ENCODE data around the gene DOCK3.

DOCK3 gene

DNA sequence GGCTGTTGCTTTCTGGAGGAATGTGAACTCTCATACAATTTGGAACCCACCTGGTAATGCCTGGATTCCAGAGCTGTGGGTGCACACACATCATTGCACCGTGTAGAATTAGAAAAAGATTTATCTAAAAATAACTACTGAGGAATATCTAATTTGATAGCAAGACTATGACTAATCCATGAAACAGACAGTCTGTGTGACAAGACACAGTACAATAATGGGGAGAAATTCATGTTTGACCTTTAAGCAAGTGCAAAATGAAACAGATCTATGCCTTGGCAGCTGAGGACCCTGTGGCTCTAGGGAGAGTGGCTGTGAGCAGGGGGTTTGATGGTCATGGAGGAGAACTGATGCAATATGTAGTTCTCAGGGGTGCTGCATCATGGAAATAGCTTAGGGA lies 7.9 kb upstream of the DOCK3 start:
- H3K36me3 ChIP-seq (ENCODE audit: control insufficient read depth, low read length): no peaks in the 10 kb centered on the region
- no peaks in the 10 kb centered on the region for H3K79me2 ChIP-seq (ENCODE audit: control insufficient read depth, low read length)
- TF ChIP-seq EZH2phosphoT487 (IDR thresholded peaks at IDR 0.05; ENCODE audit: borderline replicate concordance, low read length): no peak
- TF ChIP-seq, protein P1, sequence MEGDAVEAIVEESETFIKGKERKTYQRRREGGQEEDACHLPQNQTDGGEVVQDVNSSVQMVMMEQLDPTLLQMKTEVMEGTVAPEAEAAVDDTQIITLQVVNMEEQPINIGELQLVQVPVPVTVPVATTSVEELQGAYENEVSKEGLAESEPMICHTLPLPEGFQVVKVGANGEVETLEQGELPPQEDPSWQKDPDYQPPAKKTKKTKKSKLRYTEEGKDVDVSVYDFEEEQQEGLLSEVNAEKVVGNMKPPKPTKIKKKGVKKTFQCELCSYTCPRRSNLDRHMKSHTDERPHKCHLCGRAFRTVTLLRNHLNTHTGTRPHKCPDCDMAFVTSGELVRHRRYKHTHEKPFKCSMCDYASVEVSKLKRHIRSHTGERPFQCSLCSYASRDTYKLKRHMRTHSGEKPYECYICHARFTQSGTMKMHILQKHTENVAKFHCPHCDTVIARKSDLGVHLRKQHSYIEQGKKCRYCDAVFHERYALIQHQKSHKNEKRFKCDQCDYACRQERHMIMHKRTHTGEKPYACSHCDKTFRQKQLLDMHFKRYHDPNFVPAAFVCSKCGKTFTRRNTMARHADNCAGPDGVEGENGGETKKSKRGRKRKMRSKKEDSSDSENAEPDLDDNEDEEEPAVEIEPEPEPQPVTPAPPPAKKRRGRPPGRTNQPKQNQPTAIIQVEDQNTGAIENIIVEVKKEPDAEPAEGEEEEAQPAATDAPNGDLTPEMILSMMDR (IDR thresholded peaks at IDR 0.05; ENCODE audit: low read depth, low read length, poor library complexity, severe bottlenecking): no peak
- no peaks in the 10 kb centered on the region for H3K9me3 ChIP-seq (ENCODE audit: control insufficient read depth, insufficient read depth, low read length)
- no peak overlapping the region for H3K27ac ChIP-seq (ENCODE audit: low read depth, low read length)
- no peak overlapping the region for H3K4me3 ChIP-seq (ENCODE audit: low read length)
- H4K20me1 ChIP-seq (ENCODE audit: control insufficient read depth, insufficient read depth, low read depth, low read length): no peaks in the 10 kb centered on the region
- no peaks in the 10 kb centered on the region for H3K9me2 ChIP-seq (replicated peaks; ENCODE audit: control insufficient read depth, low read length)
- H3K4me2 ChIP-seq (ENCODE audit: low read length): no peak overlapping the region
- peaks cover 4% of the 10 kb centered on the region for H3K27me3 ChIP-seq (ENCODE audit: control insufficient read depth, low read length)
- no peaks in the 10 kb centered on the region for H3F3A ChIP-seq (ENCODE audit: control insufficient read depth, insufficient read depth)
- H3K4me1 ChIP-seq (ENCODE audit: control insufficient read depth, low read length): no peaks in the 10 kb centered on the region

DNA sequence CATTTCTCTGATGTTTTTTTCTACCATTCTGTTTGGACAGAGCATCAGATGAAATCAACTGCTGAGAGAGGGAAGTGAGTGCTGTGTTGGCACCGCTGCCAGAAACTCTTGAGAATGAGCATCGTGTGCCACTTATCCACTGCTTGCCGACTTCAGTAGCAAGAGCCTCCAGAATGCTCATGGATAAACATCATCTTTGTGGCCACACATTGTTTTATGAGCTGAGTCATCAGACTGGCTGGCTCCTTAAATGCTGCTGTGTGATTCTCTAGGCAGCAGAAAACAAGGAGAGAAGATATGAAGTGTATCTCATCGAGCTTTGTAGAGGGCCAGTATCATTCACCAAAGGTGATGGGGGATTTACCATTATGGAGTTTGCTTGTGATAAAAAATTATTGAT lies 3.4 kb upstream of the DOCK3 start:
- TF ChIP-seq EZH2phosphoT487 (IDR thresholded peaks at IDR 0.05; ENCODE audit: borderline replicate concordance, low read length): no peak
- TF ChIP-seq, protein P1 (IDR thresholded peaks at IDR 0.05; ENCODE audit: low read depth, low read length, poor library complexity, severe bottlenecking): no peak
- Histone ChIP-seq H3K9me2 (replicated peaks; ENCODE audit: control insufficient read depth, low read length) (no peaks in the 10 kb centered on the region), H3K36me3 (ENCODE audit: control insufficient read depth, low read length) (no peaks in the 10 kb centered on the region), H4K20me1 (ENCODE audit: control insufficient read depth, insufficient read depth, low read depth, low read length) (no peaks in the 10 kb centered on the region), H3K9me3 (ENCODE audit: control insufficient read depth, insufficient read depth, low read length) (no peaks in the 10 kb centered on the region), H3K27ac (ENCODE audit: low read depth, low read length) (no peak overlapping the region), H3K4me2 (ENCODE audit: low read length) (no peak overlapping the region), H3K4me1 (ENCODE audit: control insufficient read depth, low read length) (no peaks in the 10 kb centered on the region), H3K4me3 (ENCODE audit: low read length) (no peak overlapping the region), H3K79me2 (ENCODE audit: control insufficient read depth, low read length) (no peaks in the 10 kb centered on the region), H3K27me3 (ENCODE audit: control insufficient read depth, low read length) (peaks cover 42% of the 10 kb centered on the region), H3F3A (ENCODE audit: control insufficient read depth, insufficient read depth) (no peaks in the 10 kb centered on the region)

DNA sequence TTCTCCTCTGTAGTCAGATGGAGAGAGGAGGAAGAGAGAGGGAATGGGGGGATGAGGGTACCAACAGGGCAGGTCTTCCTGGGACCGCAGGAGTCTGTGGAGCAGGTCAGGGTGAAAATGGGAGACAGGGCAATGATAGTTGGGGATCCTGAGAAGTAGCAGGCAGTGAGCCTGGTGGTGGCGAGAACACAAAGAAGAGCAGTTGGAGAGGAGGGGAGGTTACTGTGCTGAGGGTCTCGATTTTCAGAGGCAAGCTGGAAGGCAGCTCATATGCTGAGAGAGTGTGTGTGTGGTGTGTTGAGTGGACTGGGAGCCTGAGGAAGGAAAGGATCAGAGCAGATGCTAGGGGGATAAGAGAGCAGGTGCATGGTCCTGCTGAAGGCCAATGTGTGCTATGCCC lies 2.1 kb upstream of the DOCK3 start:
- H3K4me2 ChIP-seq (ENCODE audit: low read length): no peak overlapping the region
- H3K36me3 ChIP-seq (ENCODE audit: control insufficient read depth, low read length): no peaks in the 10 kb centered on the region
- H3K4me1 ChIP-seq (ENCODE audit: control insufficient read depth, low read length): no peaks in the 10 kb centered on the region
- H3K9me2 ChIP-seq (replicated peaks; ENCODE audit: control insufficient read depth, low read length): no peaks in the 10 kb centered on the region
- H3K27me3 ChIP-seq (ENCODE audit: control insufficient read depth, low read length): peaks cover 49% of the 10 kb centered on the region
- no peak overlapping the region for H3K4me3 ChIP-seq (ENCODE audit: low read length)
- H3K9me3 ChIP-seq (ENCODE audit: control insufficient read depth, insufficient read depth, low read length): no peaks in the 10 kb centered on the region
- TF ChIP-seq, protein P1 (IDR thresholded peaks at IDR 0.05; ENCODE audit: low read depth, low read length, poor library complexity, severe bottlenecking): no peak
- TF ChIP-seq EZH2phosphoT487 (IDR thresholded peaks at IDR 0.05; ENCODE audit: borderline replicate concordance, low read length): no peak
- H3K79me2 ChIP-seq (ENCODE audit: control insufficient read depth, low read length): no peaks in the 10 kb centered on the region
- no peak overlapping the region for H3K27ac ChIP-seq (ENCODE audit: low read depth, low read length)
- H3F3A ChIP-seq (ENCODE audit: control insufficient read depth, insufficient read depth): no peaks in the 10 kb centered on the region
- no peaks in the 10 kb centered on the region for H4K20me1 ChIP-seq (ENCODE audit: control insufficient read depth, insufficient read depth, low read depth, low read length)

DNA sequence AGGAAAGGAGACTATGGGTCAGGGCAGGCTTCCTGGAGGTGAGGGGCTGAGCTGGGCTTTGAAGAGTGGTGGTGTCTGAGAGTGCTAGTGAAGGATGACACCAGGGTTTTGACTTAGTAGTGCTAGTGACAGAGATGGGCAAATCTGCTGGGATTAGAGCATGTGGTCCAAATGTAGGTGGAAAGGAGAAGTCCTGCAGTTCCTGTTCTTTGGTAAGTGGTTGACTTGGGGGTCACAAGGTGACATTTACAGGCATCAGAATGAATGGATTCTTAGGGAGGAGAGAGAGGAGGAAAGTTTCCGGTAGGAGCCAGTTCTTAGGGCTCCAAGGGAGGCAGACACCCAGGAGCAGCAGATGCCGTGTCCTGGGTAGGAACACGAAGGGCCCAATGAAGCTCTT lies 796 bp upstream of the DOCK3 start:
- Histone ChIP-seq H3K79me2 (ENCODE audit: control insufficient read depth, low read length) (no peaks in the 10 kb centered on the region), H3K9me3 (ENCODE audit: control insufficient read depth, insufficient read depth, low read length) (no peaks in the 10 kb centered on the region), H3K4me3 (ENCODE audit: low read length) (no peak overlapping the region), H3F3A (ENCODE audit: control insufficient read depth, insufficient read depth) (no peaks in the 10 kb centered on the region), H3K36me3 (ENCODE audit: control insufficient read depth, low read length) (no peaks in the 10 kb centered on the region), H3K27me3 (ENCODE audit: control insufficient read depth, low read length) (peaks cover 53% of the 10 kb centered on the region), H3K4me2 (ENCODE audit: low read length) (no peak overlapping the region), H4K20me1 (ENCODE audit: control insufficient read depth, insufficient read depth, low read depth, low read length) (no peaks in the 10 kb centered on the region), H3K9me2 (replicated peaks; ENCODE audit: control insufficient read depth, low read length) (no peaks in the 10 kb centered on the region), H3K4me1 (ENCODE audit: control insufficient read depth, low read length) (no peaks in the 10 kb centered on the region), H3K27ac (ENCODE audit: low read depth, low read length) (no peak overlapping the region)
- TF ChIP-seq, protein P1 (IDR thresholded peaks at IDR 0.05; ENCODE audit: low read depth, low read length, poor library complexity, severe bottlenecking): no peak
- TF ChIP-seq EZH2phosphoT487 (IDR thresholded peaks at IDR 0.05; ENCODE audit: borderline replicate concordance, low read length): no peak

All from DOHH2 (cell line).